H1 (cell line): Measurements from ENCODE around the gene SMARCE1. TPM values are rescaled to one million over a fixed set of nuclear protein-coding genes. Genes with fewer than 3 reads are reported as not detected.

ENCODE experiments used
- ASH2L ChIP-seq: fragments of 200-600, 300-600 bp; sonication (generic); IDR thresholded peaks from one replicate; pipeline ENCODE4 v1.7.1; 2017; ENCODE audit warnings: low read length
- FOSL1 ChIP-seq: IDR thresholded peaks from 2 replicates; pipeline ENCODE4 v1.6.1; 2011; ENCODE audit warnings: mild to moderate bottlenecking, low read depth, low read length, moderate library complexity; ENCODE audit not compliant: insufficient read depth
- SP2 ChIP-seq: IDR thresholded peaks from 2 replicates; pipeline ENCODE4 v1.6.1; 2012; ENCODE audit warnings: mild to moderate bottlenecking, low read length, inconsistent platforms
- polyA plus RNA-seq, 7 experiments: library from polyadenylated mRNA; depleted of rRNA in 3 of 7; stranded (reverse) in 5 of 7; unstranded in 2 of 7; fragments of >200 nt in 5 of 7; fragments of 200-250 nt in 2 of 7; gene quantifications; 1 replicate in 5 of 7; 2 replicates in 1 of 7; 4 replicates in 1 of 7; pipeline versions ENCODE4 v1.2.1 to v1.2.3, GENCODE V29; 2011 to 2013; ENCODE audit warnings: missing spikeins in 2 of 7, mixed read lengths in 2 of 7
- total RNA-seq: library from RNA; stranded (reverse); fragmentation: NEBNext Ultra II Directional; extraction: Animal tissue kit (Norgen Biotek cat#: 25700); gene quantifications from 2 replicates; pipeline ENCODE4 v1.2.1, GENCODE V29; 2021

SMARCE1 gene
- total and polyA plus RNA-seq, 2 of the 8 experiments (the other 6 are each of a cell fraction or from before 2014, with no cell fraction given) = 30.7 to 131 TPM

DNA sequence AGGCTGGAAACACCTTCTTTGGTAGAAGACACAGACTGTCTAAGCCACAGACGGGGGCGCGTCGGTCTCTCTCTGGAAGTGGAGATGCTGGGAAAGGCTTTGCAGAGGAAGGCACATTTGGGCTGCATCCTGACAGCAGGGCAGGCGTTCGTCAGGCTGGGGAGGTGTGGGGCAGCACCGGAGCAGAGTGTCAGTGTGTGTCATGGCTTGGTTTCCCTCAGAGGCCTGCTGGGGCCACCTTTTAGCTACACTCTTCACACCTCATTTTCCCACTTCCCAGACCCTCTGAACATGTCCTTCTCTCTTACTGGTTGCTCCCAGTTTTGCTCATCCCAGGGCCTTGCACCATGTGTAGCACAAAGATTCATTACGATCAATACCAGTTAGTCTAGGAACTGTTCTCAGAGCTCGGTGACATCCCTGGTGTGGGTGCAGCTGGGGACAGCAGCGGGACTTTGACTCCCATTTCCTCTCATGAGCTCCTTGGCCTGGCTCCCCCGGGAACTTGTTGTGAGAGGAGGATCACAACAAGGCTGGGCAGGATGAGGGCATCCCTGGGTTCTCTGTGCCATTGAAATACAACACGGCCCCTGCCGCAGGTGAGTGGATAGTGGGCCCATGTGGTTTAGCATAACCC is 33.1 kb downstream of the SMARCE1 start (continued):
- TF ChIP-seq ASH2L (no peak), SP2 (no peak), FOSL1 (no peak)
